A549 (cell line): ENCODE results near the gene POLR3G. TPM values are rescaled to one million over a fixed set of nuclear protein-coding genes. Genes with fewer than 3 reads are reported as not detected.
A peak's percentile ranks its signal among the peaks of the same experiment; 100 is the strongest.

Source experiments
- ATAC-seq, 2 experiments: fragments of 200-7000 bp in 1 of 2; fragments of >200 bp in 1 of 2; cut with Nextera tagmentation in 1 of 2; cut with Tn5 transposase in 1 of 2; 3 replicates each; pipeline versions ENCODE4 v1.8.0 to v1.9.1; 2018 to 2020; ENCODE audit warnings: mild to moderate bottlenecking in 1 of 2, moderate library complexity in 1 of 2
- CTCF ChIA-PET: fragments of 300-600 bp; sonication (Branson Sonifier 250); formaldehyde crosslinking; extraction: SDS; loops from one replicate; lab custom pipeline; 2021; ENCODE audit warnings: antibody characterized with exemption, inconsistent platforms; lab: Yijun Ruan, JAX
- POLR2A ChIA-PET: fragments of 350-600 bp; formaldehyde crosslinking; extraction: SDS; loops from one replicate; lab custom pipeline; 2021; ENCODE audit warnings: antibody characterized with exemption, inconsistent platforms; lab: Yijun Ruan, JAX
- DNase-seq, 2 experiments: peaks; one replicate each; pipeline versions ENCODE4 v3.0.0 to v3.0.0-alpha.2; 2011 to 2016; ENCODE audit warnings: low read depth in 1 of 2, low spot score in 1 of 2
- FAIRE-seq: peaks from 2 replicates; lab custom pipeline; 2011; peaks lifted over from hg19 to GRCh38; lab: Jason Lieb, UNC
- H3K27ac ChIP-seq, 2 experiments: fragments of >200 bp; sonication (Bioruptor Twin); formaldehyde crosslinking; 3 replicates each; pipeline ENCODE4 v1.5.1; 2016 to 2017
- H3K4me1 ChIP-seq: fragments of >200 bp; sonication (Bioruptor Twin); formaldehyde crosslinking; 3 replicates; pipeline ENCODE4 v1.6.1; 2016
- H3K4me2 ChIP-seq: fragments of >200 bp; sonication (Bioruptor Twin); formaldehyde crosslinking; 3 replicates; pipeline ENCODE4 v1.6.1; 2016
- H3K4me3 ChIP-seq: fragments of >200 bp; sonication (Bioruptor Twin); formaldehyde crosslinking; 3 replicates; pipeline ENCODE4 v1.5.1; 2016
- H3K9me3 ChIP-seq: fragments of >200 bp; sonication (Bioruptor Twin); formaldehyde crosslinking; 3 replicates; pipeline ENCODE4 v1.6.1; 2016
- BHLHE40 ChIP-seq: IDR thresholded peaks from 2 replicates; pipeline ENCODE4 v1.6.1; 2012; ENCODE audit warnings: low read depth, low read length, inconsistent platforms
- CBX8 ChIP-seq: fragments of 200-600 bp; sonication (generic); IDR thresholded peaks from 2 replicates; pipeline ENCODE4 v1.6.1; 2016
- CHD2 ChIP-seq: fragments of 150-350 bp; IDR thresholded peaks from 2 replicates; pipeline ENCODE4 v1.6.1; 2014; ENCODE audit warnings: low read length; ENCODE audit not compliant: partially characterized antibody
- ESRRA ChIP-seq: fragments of 150-350 bp; IDR thresholded peaks from 2 replicates; pipeline ENCODE4 v1.6.1; 2014; ENCODE audit warnings: mild to moderate bottlenecking, low read length, borderline replicate concordance
- FOSL2 ChIP-seq, 2 experiments: fragments of 450-650 bp in 1 of 2; fragments of >200 bp in 1 of 2; sonication (Bioruptor Twin) in 1 of 2; formaldehyde crosslinking; IDR thresholded peaks; 2 replicates each; pipeline versions ENCODE4 v1.5.0 to v1.6.1; 2016 to 2020; ENCODE audit warnings: mild to moderate bottlenecking in 1 of 2, moderate library complexity in 1 of 2
- FOXS1 ChIP-seq: fragments of 250-450 bp; sonication (Bioruptor Pico); IDR thresholded peaks from 2 replicates; pipeline ENCODE4 v1.5.0; 2020; ENCODE audit warnings: mild to moderate bottlenecking, moderate library complexity
- GATA3 ChIP-seq: IDR thresholded peaks from 2 replicates; pipeline ENCODE4 v1.6.1; 2012; ENCODE audit warnings: borderline replicate concordance
- HDAC2 ChIP-seq: fragments of 200-600 bp; sonication (generic); IDR thresholded peaks from 2 replicates; pipeline ENCODE4 v1.6.1; 2016
- HEYL ChIP-seq: fragments of 250-450 bp; sonication (Bioruptor Pico); IDR thresholded peaks from 2 replicates; pipeline ENCODE4 v1.8.0; 2021; ENCODE audit warnings: mild to moderate bottlenecking, moderate library complexity
- MAFK ChIP-seq: fragments of 450-650 bp; IDR thresholded peaks from 2 replicates; pipeline ENCODE4 v1.6.1; 2014; ENCODE audit not compliant: partially characterized antibody
- MAZ ChIP-seq: fragments of 150-350 bp; IDR thresholded peaks from 2 replicates; pipeline ENCODE4 v1.6.1; 2014; ENCODE audit warnings: antibody characterized with exemption, low read depth, low read length, borderline replicate concordance
- NR3C1 ChIP-seq: fragments of >200 bp; sonication (Bioruptor Twin); formaldehyde crosslinking; IDR thresholded peaks from 3 replicates; pipeline ENCODE4 v1.6.1; 2017
- PHF8 ChIP-seq: fragments of 200-600 bp; sonication (generic); IDR thresholded peaks from 2 replicates; pipeline ENCODE4 v1.6.1; 2016; ENCODE audit warnings: low read depth, mild to moderate bottlenecking, antibody characterized with exemption, moderate library complexity, borderline replicate concordance
- POLR2A ChIP-seq: IDR thresholded peaks from 2 replicates; pipeline ENCODE4 v1.6.1; 2012; ENCODE audit warnings: mild to moderate bottlenecking, low read length
- POLR2AphosphoS2 ChIP-seq: conservative IDR thresholded peaks from 2 replicates; pipeline ENCODE4 v1.6.1; 2012; ENCODE audit warnings: low read length, improper control_type of control experiment, inconsistent platforms
- RAD21 ChIP-seq, 2 experiments: fragments of >200 bp in 1 of 2; sonication (Bioruptor Twin) in 1 of 2; formaldehyde crosslinking in 1 of 2; IDR thresholded peaks in 1 of 2; conservative IDR thresholded peaks in 1 of 2; 2 replicates in 1 of 2; 3 replicates in 1 of 2; pipeline ENCODE4 v1.6.1; 2012 to 2018; ENCODE audit warnings: inconsistent platforms in 1 of 2
- RARB ChIP-seq: fragments of 250-450 bp; sonication (Bioruptor Pico); IDR thresholded peaks from 2 replicates; pipeline ENCODE4 v1.8.0; 2021; ENCODE audit warnings: mild to moderate bottlenecking, moderate library complexity
- RCOR1 ChIP-seq: fragments of 150-350 bp; IDR thresholded peaks from 2 replicates; pipeline ENCODE4 v1.6.1; 2014; ENCODE audit warnings: antibody characterized with exemption, low read length, low read depth
- RFX5 ChIP-seq: fragments of 450-650 bp; IDR thresholded peaks from 2 replicates; pipeline ENCODE4 v1.7.1; 2014; ENCODE audit warnings: antibody characterized with exemption, mild to moderate bottlenecking, moderate library complexity
- RNF2 ChIP-seq: fragments of 200-600 bp; sonication (generic); IDR thresholded peaks from 2 replicates; pipeline ENCODE4 v1.6.1; 2016; ENCODE audit warnings: low read depth, mild to moderate bottlenecking, antibody characterized with exemption, moderate library complexity, borderline replicate concordance
- SMC3 ChIP-seq: fragments of >200 bp; sonication (Bioruptor Twin); formaldehyde crosslinking; IDR thresholded peaks from 3 replicates; pipeline ENCODE4 v1.6.1; 2018; ENCODE audit warnings: inconsistent platforms
- TFCP2L1 ChIP-seq: fragments of 250-450 bp; sonication (Bioruptor Pico); IDR thresholded peaks from 2 replicates; pipeline ENCODE4 v1.5.0; 2021; ENCODE audit warnings: mild to moderate bottlenecking
- TP53 ChIP-seq: fragments of 250-450 bp; sonication (Bioruptor Pico); IDR thresholded peaks from 2 replicates; pipeline ENCODE4 v1.5.0; 2021; ENCODE audit warnings: mild to moderate bottlenecking, moderate library complexity
- ZFP36 ChIP-seq: fragments of 450-650 bp; IDR thresholded peaks from 2 replicates; pipeline ENCODE4 v1.6.1; 2014; ENCODE audit warnings: borderline replicate concordance; ENCODE audit not compliant: partially characterized antibody
- WGBS: methylation state at CpG from one replicate; pipeline ENCODE4 v1.1.6; 2017; ENCODE audit errors: missing lambda C conversion rate; 5-methylcytosine and 5-hydroxymethylcytosine counted together
- polyA plus RNA-seq, 4 experiments: library from polyadenylated mRNA; depleted of rRNA in 3 of 4; stranded (reverse); fragments of >200 nt; fragmentation: RNase III in 1 of 4; extraction: RNeasy Plus Mini Kit Qiagen cat#74134 plus additional on column Dnase treatment in 1 of 4; gene quantifications; 2 replicates in 3 of 4; 3 replicates in 1 of 4; pipeline ENCODE4 v1.2.3, GENCODE V29; 2011 to 2017
- TF ChIP-seq, protein P1 (sequence below): fragments of >200 bp; sonication (Bioruptor Twin); formaldehyde crosslinking; IDR thresholded peaks from 3 replicates; pipeline ENCODE4 v1.5.1; 2016
- TF ChIP-seq, protein P2 (sequence below): IDR thresholded peaks from 2 replicates; pipeline ENCODE4 v1.6.1; 2012
- TF ChIP-seq, protein P3 (sequence below): fragments of >200 bp; sonication (Bioruptor Twin); formaldehyde crosslinking; IDR thresholded peaks from 2 replicates; pipeline ENCODE4 v1.6.1; 2016
- TF ChIP-seq, protein P4 (sequence below): IDR thresholded peaks from 2 replicates; pipeline ENCODE4 v1.6.1; 2012; ENCODE audit warnings: low read depth, borderline replicate concordance
- TF ChIP-seq, protein P5 (sequence below): fragments of 150-350 bp; IDR thresholded peaks from 2 replicates; pipeline ENCODE4 v1.6.1; 2014; ENCODE audit warnings: low read depth, mild to moderate bottlenecking, low read length

POLR3G gene
- polyA plus RNA-seq, 2 of the 4 experiments (the other 2 are of a cell fraction): 11.7 to 22.6 TPM

DNA sequence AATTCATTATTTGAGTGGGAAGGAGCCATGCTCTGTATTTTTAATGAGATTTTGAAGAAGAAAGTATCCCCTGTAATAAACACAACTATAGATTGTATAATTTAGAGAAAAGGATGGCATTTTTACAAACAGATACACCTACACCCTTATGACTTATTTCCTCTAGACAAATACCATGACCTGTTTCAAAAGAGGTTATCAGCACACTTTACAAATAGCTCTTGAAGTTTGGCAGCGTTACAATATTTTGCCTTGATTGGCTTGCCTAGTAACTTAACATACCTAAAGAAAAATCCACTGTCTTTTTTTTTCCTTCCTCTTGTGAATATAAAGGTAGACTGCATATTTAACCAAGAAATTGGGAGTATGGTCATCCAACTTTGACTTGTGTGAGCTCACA lies 36.6 kb upstream of the POLR3G start:
- POLR2A ChIA-PET: interaction anchor here (3.0 kb wide), 1 partner anchor 37 kb away, joined by 13 read pairs; the partner anchor contains the start of genes MBLAC2 and POLR3G
- Histone ChIP-seq H3K4me3 (no peak overlapping the region), H3K4me2 (no peak overlapping the region), H3K4me1 (no peaks in the 10 kb centered on the region), H3K9me3 (no peaks in the 10 kb centered on the region), H3K27ac (no peak overlapping the region)
- ATAC-seq (no peak), DNase-seq (no peak), FAIRE-seq (no peak)
- CTCF ChIA-PET: interaction anchor here (1.0 to 6.8 kb wide), 6 partner anchors 11 to 346 kb away, joined by 3 to 60 read pairs (median 6); partner anchors contain the start of gene LYSMD3
- WGBS: 0% methylated on average over 1 of the region's 1 CpG
- no peak for TF ChIP-seq POLR2AphosphoS2
- no peak for TF ChIP-seq RNF2
- TF ChIP-seq, protein P1, sequence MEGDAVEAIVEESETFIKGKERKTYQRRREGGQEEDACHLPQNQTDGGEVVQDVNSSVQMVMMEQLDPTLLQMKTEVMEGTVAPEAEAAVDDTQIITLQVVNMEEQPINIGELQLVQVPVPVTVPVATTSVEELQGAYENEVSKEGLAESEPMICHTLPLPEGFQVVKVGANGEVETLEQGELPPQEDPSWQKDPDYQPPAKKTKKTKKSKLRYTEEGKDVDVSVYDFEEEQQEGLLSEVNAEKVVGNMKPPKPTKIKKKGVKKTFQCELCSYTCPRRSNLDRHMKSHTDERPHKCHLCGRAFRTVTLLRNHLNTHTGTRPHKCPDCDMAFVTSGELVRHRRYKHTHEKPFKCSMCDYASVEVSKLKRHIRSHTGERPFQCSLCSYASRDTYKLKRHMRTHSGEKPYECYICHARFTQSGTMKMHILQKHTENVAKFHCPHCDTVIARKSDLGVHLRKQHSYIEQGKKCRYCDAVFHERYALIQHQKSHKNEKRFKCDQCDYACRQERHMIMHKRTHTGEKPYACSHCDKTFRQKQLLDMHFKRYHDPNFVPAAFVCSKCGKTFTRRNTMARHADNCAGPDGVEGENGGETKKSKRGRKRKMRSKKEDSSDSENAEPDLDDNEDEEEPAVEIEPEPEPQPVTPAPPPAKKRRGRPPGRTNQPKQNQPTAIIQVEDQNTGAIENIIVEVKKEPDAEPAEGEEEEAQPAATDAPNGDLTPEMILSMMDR: no peak
- TF ChIP-seq FOSL2 (IDR thresholded peaks at IDR 0.05): no peak
- no peak for TF ChIP-seq FOSL2 (CRISPR knock-in tag; IDR thresholded peaks at IDR 0.05)
- TF ChIP-seq RCOR1: no peak
- TF ChIP-seq POLR2A: no peak
- no peak for TF ChIP-seq CBX8
- TF ChIP-seq, protein P2, sequence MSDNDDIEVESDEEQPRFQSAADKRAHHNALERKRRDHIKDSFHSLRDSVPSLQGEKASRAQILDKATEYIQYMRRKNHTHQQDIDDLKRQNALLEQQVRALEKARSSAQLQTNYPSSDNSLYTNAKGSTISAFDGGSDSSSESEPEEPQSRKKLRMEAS: no peak
- no peak for TF ChIP-seq RARB (CRISPR knock-in tag)
- TF ChIP-seq, protein P3, sequence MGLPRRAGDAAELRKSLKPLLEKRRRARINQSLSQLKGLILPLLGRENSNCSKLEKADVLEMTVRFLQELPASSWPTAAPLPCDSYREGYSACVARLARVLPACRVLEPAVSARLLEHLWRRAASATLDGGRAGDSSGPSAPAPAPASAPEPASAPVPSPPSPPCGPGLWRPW: no peak
- TF ChIP-seq BHLHE40: no peak
- TF ChIP-seq CHD2: no peak
- TF ChIP-seq MAZ: no peak
- TF ChIP-seq RFX5: no peak

DNA sequence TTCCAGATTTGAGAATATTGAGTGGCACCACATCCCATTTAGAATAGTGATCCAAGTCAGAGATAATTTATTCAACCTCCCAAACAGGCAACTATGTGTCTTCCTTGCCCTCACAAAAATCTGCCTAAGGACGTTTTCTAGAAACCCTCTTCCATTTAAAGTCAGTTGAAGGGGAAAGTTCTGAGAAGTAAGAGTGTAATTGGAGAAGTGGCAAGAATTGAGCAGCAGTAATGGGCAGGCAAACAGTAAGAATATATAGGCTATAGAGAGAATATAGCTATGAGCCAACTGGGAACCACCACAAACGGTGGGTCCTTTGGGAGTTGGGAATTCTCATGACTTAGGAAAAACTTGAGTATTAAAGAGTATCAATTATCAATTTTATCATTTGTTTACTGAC lies 34.0 kb upstream of the POLR3G start:
- H3K27ac ChIP-seq: no peak overlapping the region
- no peak for FAIRE-seq
- H3K9me3 ChIP-seq: no peaks in the 10 kb centered on the region
- POLR2A ChIA-PET: no interaction called here
- no peak for TF ChIP-seq TP53 (CRISPR knock-in tag)
- TF ChIP-seq RFX5: no peak
- no peak for TF ChIP-seq HEYL (CRISPR knock-in tag)
- no peak for TF ChIP-seq SMC3
- TF ChIP-seq, protein P4, sequence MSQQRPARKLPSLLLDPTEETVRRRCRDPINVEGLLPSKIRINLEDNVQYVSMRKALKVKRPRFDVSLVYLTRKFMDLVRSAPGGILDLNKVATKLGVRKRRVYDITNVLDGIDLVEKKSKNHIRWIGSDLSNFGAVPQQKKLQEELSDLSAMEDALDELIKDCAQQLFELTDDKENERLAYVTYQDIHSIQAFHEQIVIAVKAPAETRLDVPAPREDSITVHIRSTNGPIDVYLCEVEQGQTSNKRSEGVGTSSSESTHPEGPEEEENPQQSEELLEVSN: no peak
- no peak for TF ChIP-seq ESRRA
- TF ChIP-seq FOXS1 (CRISPR knock-in tag): no peak
- no peak for TF ChIP-seq RAD21 (conservative IDR thresholded peaks at IDR 0.05 in 1 of 2, IDR thresholded peaks at IDR 0.05 in 1 of 2)
- TF ChIP-seq NR3C1: no peak
- no peak for TF ChIP-seq HDAC2
- no peak for TF ChIP-seq PHF8
- TF ChIP-seq MAFK: no peak
- TF ChIP-seq, protein P5, sequence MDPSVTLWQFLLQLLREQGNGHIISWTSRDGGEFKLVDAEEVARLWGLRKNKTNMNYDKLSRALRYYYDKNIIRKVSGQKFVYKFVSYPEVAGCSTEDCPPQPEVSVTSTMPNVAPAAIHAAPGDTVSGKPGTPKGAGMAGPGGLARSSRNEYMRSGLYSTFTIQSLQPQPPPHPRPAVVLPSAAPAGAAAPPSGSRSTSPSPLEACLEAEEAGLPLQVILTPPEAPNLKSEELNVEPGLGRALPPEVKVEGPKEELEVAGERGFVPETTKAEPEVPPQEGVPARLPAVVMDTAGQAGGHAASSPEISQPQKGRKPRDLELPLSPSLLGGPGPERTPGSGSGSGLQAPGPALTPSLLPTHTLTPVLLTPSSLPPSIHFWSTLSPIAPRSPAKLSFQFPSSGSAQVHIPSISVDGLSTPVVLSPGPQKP: no peak
- no peak for TF ChIP-seq GATA3
- TF ChIP-seq, protein P3: no peak
- TF ChIP-seq ZFP36: no peak
- TF ChIP-seq TFCP2L1 (CRISPR knock-in tag): no peak
- TF ChIP-seq, all 56 proteins: peak for 0
- Histone ChIP-seq H3K4me3 (no peak overlapping the region), H3K4me2 (no peak overlapping the region; the same call in 2 of the 3 replicates), H3K4me1 (no peaks in the 10 kb centered on the region)
- 10% methylated on average over 2 of the region's 2 CpGs for WGBS
- DNase-seq (no peak), ATAC-seq (peak in 1 of 2 experiments; percentile 44; a peak in 2 of 6 replicates)
- CTCF ChIA-PET: interaction anchor here (1.0 to 6.8 kb wide), 3 partner anchors 88 to 343 kb away, joined by 3 to 60 read pairs (median 3); partner anchors contain the start of gene LYSMD3
